DMS153 (cell line): ENCODE measurements around the gene GAGE13.
"Not testable (repeated sequence)": the region's sequence is repeated elsewhere in the genome, so short reads cannot be mapped to it uniquely, and the experiment has no call there.

Source experiments
- DNase-seq: peaks from one replicate; lab custom pipeline; 2025; lab: John Stamatoyannopoulos, UW

The GAGE13 gene

GRCh38 chrX:49331282-49331681 lies at the start of gene GAGE13:
TSS of gene GAGE13 (plus strand) at chrX:49331582. CDS start at chrX:49332738, 1,156 bp downstream.
- not testable (repeated sequence) for DNase-seq

- no peak for DNase-seq
Measured at GRCh38 chrX:49282647-49283011, 48.8 kb upstream of the GAGE13 start.

- DNase-seq: no peak
Measured at GRCh38 chrX:49284212-49284611, 47.2 kb upstream of the GAGE13 start.

- no peak for DNase-seq
Measured at GRCh38 chrX:49286136-49286535, 45.2 kb upstream of the GAGE13 start.

- no peak for DNase-seq
Measured at GRCh38 chrX:49286581-49286980, 44.8 kb upstream of the GAGE13 start.

- no peak for DNase-seq
Measured at GRCh38 chrX:49287665-49288064, 43.7 kb upstream of the GAGE13 start.

GRCh38 chrX:49290215-49290614 lies 41.2 kb upstream of the GAGE13 start:
- DNase-seq: no peak

GRCh38 chrX:49291615-49292337 lies 39.6 kb upstream of the GAGE13 start:
- DNase-seq: no peak

- no peak for DNase-seq
Measured at GRCh38 chrX:49292400-49293362, 38.7 kb upstream of the GAGE13 start.

GRCh38 chrX:49299293-49299692 lies 32.1 kb upstream of the GAGE13 start:
- DNase-seq: not testable (repeated sequence)

GRCh38 chrX:49300703-49301102 lies 30.7 kb upstream of the GAGE13 start:
- no peak for DNase-seq

GRCh38 chrX:49303346-49303745 lies 28.0 kb upstream of the GAGE13 start, which contains the start of gene GAGE10:
TSS of gene GAGE10 (plus strand) at chrX:49303646. CDS start at chrX:49304860, 1,214 bp downstream.
- no peak for DNase-seq

GRCh38 chrX:49307775-49308174 lies 23.6 kb upstream of the GAGE13 start:
- DNase-seq: not testable (repeated sequence)

- no peak for DNase-seq
Measured at GRCh38 chrX:49308604-49309269, 22.6 kb upstream of the GAGE13 start.

GRCh38 chrX:49309401-49309981 lies 21.9 kb upstream of the GAGE13 start:
- no peak for DNase-seq

GRCh38 chrX:49310371-49310770 lies 21.0 kb upstream of the GAGE13 start:
- no peak for DNase-seq

GRCh38 chrX:49312176-49312575 lies 19.2 kb upstream of the GAGE13 start:
- DNase-seq: no peak

GRCh38 chrX:49316085-49316484 lies 15.3 kb upstream of the GAGE13 start:
- DNase-seq: no peak

- DNase-seq: not testable (repeated sequence)
Measured at GRCh38 chrX:49321737-49322136, 9.6 kb upstream of the GAGE13 start, which contains the start of gene GAGE12J. TSS of gene GAGE12J (plus strand) at chrX:49322037. CDS start at chrX:49323194, 1,157 bp downstream.

- DNase-seq: not testable (repeated sequence)
Measured at GRCh38 chrX:49322266-49322665, 9.1 kb upstream of the GAGE13 start.

- DNase-seq: not testable (repeated sequence)
Measured at GRCh38 chrX:49323735-49324134, 7.6 kb upstream of the GAGE13 start.

GRCh38 chrX:49330421-49330820 lies 961 bp upstream of the GAGE13 start:
- DNase-seq: not testable (repeated sequence)
